Breast epithelium (tissue), 3 donors: ENCODE results near the gene NDC80.

ENCODE experiments used
- POLR2A ChIP-seq: fragments of 450-650 bp; IDR thresholded peaks from one replicate; pipeline ENCODE4 v1.6.1; 2016; ENCODE audit warnings: antibody characterized with exemption, mild to moderate bottlenecking, moderate library complexity
- POLR2AphosphoS5 ChIP-seq, 3 donors: sonication (generic); formaldehyde crosslinking; IDR thresholded peaks; one replicate each; pipeline ENCODE4 v1.6.1; 2017; ENCODE audit warnings: antibody characterized with exemption in 3 of 3

GRCh38 chr18:2636126-2636631, 64.8 kb downstream of the NDC80 start:
- TF ChIP-seq POLR2A (no peak), POLR2AphosphoS5 (IDR thresholded peaks at IDR 0.05) (no peak)
